Stimulated activated CD4-positive, alpha-beta T cell treated with anti-CD3 and anti-CD28 coated beads, Interleukin-1b, Interleukin-23, amount 100 ng/mL, for 48 hours (primary cell): ENCODE measurements around the gene ACSM5.
"Not testable (repeated sequence)": the region's sequence is repeated elsewhere in the genome, so short reads cannot be mapped to it uniquely, and the experiment has no call there.

Source experiments
- DNase-seq: peaks from one replicate; pipeline ENCODE4 v3.0.0-alpha.2; 2020

ACSM5 gene

GRCh38 chr16:20401066-20401465, 8.3 kb upstream of the ACSM5 start:
- no peak for DNase-seq

GRCh38 chr16:20401475-20402016, 7.8 kb upstream of the ACSM5 start:
- DNase-seq = no peak

- no peak for DNase-seq
Observed at GRCh38 chr16:20402651-20403050, 6.7 kb upstream of the ACSM5 start.

GRCh38 chr16:20404637-20405036, 4.7 kb upstream of the ACSM5 start, which contains the start of gene PDILT:
PDILT (minus strand) TSS chr16:20404737; CDS start chr16:20399300, 5,437 bp downstream.
- no peak for DNase-seq

GRCh38 chr16:20410121-20410723, 888 bp downstream of the ACSM5 start:
- DNase-seq = no peak

GRCh38 chr16:20411055-20411454, 1.7 kb downstream of the ACSM5 start:
- no peak for DNase-seq

GRCh38 chr16:20415541-20415940, 6.2 kb downstream of the ACSM5 start:
- no peak for DNase-seq

- not testable (repeated sequence) for DNase-seq
Observed at GRCh38 chr16:20419093-20419492, 9.8 kb downstream of the ACSM5 start.

- DNase-seq = not testable (repeated sequence)
Observed at GRCh38 chr16:20421748-20422147, 12.4 kb downstream of the ACSM5 start.

- not testable (repeated sequence) for DNase-seq
Observed at GRCh38 chr16:20423772-20424128, 14.4 kb downstream of the ACSM5 start.

- DNase-seq = no peak
Observed at GRCh38 chr16:20424129-20424866, 15.0 kb downstream of the ACSM5 start.

GRCh38 chr16:20427401-20427797, 18.1 kb downstream of the ACSM5 start:
- DNase-seq = not testable (repeated sequence)

GRCh38 chr16:20429499-20429898, 20.2 kb downstream of the ACSM5 start:
- DNase-seq = not testable (repeated sequence)

- not testable (repeated sequence) for DNase-seq
Observed at GRCh38 chr16:20430480-20430879, 21.1 kb downstream of the ACSM5 start.

GRCh38 chr16:20430948-20431347, 21.6 kb downstream of the ACSM5 start:
- no peak for DNase-seq

- DNase-seq = not testable (repeated sequence)
Observed at GRCh38 chr16:20438950-20439349, 29.6 kb downstream of the ACSM5 start.

- DNase-seq = not testable (repeated sequence)
Observed at GRCh38 chr16:20439820-20440231, 30.5 kb downstream of the ACSM5 start.

GRCh38 chr16:20440731-20441130, 31.4 kb downstream of the ACSM5 start:
- not testable (repeated sequence) for DNase-seq

GRCh38 chr16:20441191-20441590, 31.9 kb downstream of the ACSM5 start:
- no peak for DNase-seq

GRCh38 chr16:20441859-20442258, 32.5 kb downstream of the ACSM5 start:
- DNase-seq = not testable (repeated sequence)

GRCh38 chr16:20446652-20447393, 37.5 kb downstream of the ACSM5 start:
- DNase-seq = not testable (repeated sequence)

- not testable (repeated sequence) for DNase-seq
Observed at GRCh38 chr16:20451364-20451763, 42.0 kb downstream of the ACSM5 start, which contains the start of gene ACSM2A. ACSM2A (plus strand) TSS chr16:20451521; CDS start chr16:20460115, 8,594 bp downstream.

GRCh38 chr16:20453633-20454032, 44.3 kb downstream of the ACSM5 start:
- not testable (repeated sequence) for DNase-seq
